OCI-LY7 (cell line): ENCODE measurements around the gene TPRG1L. TPM values are rescaled to one million over a fixed set of nuclear protein-coding genes. Genes with fewer than 3 reads are reported as not detected.

Experiments used
- BruUV-seq: library from RNA; stranded (reverse); fragments of 400-500 nt; replicated peaks from 2 replicates; lab custom pipeline; 2021; lab: Mats Ljungman, UMichigan
- CTCF ChIA-PET: fragments of 300-600 bp; sonication (Branson Sonifier 250); formaldehyde crosslinking; loops from one replicate; lab custom pipeline; 2022; ENCODE audit warnings: antibody characterized with exemption; ENCODE audit not compliant: unreplicated experiment; lab: Charles Lee
- POLR2A ChIA-PET: fragments of 300-600 bp; sonication (Branson Sonifier 250); formaldehyde crosslinking; loops from one replicate; lab custom pipeline; 2022; ENCODE audit warnings: antibody characterized with exemption; lab: Charles Lee
- DNase-seq: peaks from one replicate; pipeline ENCODE4 v3.0.0-alpha.2; 2015; ENCODE audit warnings: low spot score
- H2AFZ ChIP-seq: fragments of 200-600 bp; sonication (generic), shearing (Covaris generic); 2 replicates; pipeline ENCODE4 v1.6.1; 2014; ENCODE audit warnings: mild to moderate bottlenecking, antibody characterized with exemption, low read length, moderate library complexity
- H3K27ac ChIP-seq: fragments of 200-600 bp; sonication (generic); 2 replicates; pipeline ENCODE4 v1.5.1; 2014; ENCODE audit warnings: mixed run types, low read depth, mild to moderate bottlenecking, moderate library complexity, low read length, inconsistent platforms; ENCODE audit not compliant: poor library complexity, severe bottlenecking
- H3K36me3 ChIP-seq: fragments of 200-600 bp; sonication (generic); 2 replicates; pipeline ENCODE4 v1.6.1; 2014; ENCODE audit warnings: mild to moderate bottlenecking, antibody characterized with exemption, low read length, moderate library complexity, mixed read lengths; ENCODE audit not compliant: insufficient read depth
- H3K4me1 ChIP-seq: fragments of 200-600 bp; sonication (generic); 2 replicates; pipeline ENCODE4 v1.5.1; 2014; ENCODE audit warnings: mild to moderate bottlenecking, low read length; ENCODE audit not compliant: insufficient read depth, poor library complexity, severe bottlenecking
- H3K4me2 ChIP-seq: fragments of 200-600 bp; sonication (generic); 2 replicates; pipeline ENCODE4 v1.6.1; 2014; ENCODE audit warnings: mild to moderate bottlenecking, low read length
- H3K4me3 ChIP-seq: fragments of 200-600 bp; sonication (generic); 2 replicates; pipeline ENCODE4 v1.5.1; 2014; ENCODE audit warnings: mild to moderate bottlenecking, low read depth, low read length; ENCODE audit not compliant: poor library complexity, severe bottlenecking
- H3K79me2 ChIP-seq: fragments of 200-600 bp; sonication (generic); 2 replicates; pipeline ENCODE4 v1.6.1; 2016; ENCODE audit warnings: low read depth, mild to moderate bottlenecking, low read length, moderate library complexity, mixed read lengths; ENCODE audit not compliant: insufficient read depth
- H3K9me2 ChIP-seq: fragments of 200-600 bp; sonication (generic); 2 replicates; pipeline ENCODE4 v1.6.1; 2016; ENCODE audit warnings: mild to moderate bottlenecking, low read length, mixed read lengths; ENCODE audit not compliant: insufficient read depth
- H3K9me3 ChIP-seq: fragments of 200-600 bp; sonication (generic); 2 replicates; pipeline ENCODE4 v1.6.1; 2014; ENCODE audit warnings: mild to moderate bottlenecking, mixed run types, low read length, mixed read lengths
- H4K20me1 ChIP-seq: fragments of 200-600 bp; sonication (generic); 2 replicates; pipeline ENCODE4 v1.6.1; 2014; ENCODE audit warnings: mild to moderate bottlenecking, antibody characterized with exemption, low read length, moderate library complexity, mixed read lengths; ENCODE audit not compliant: insufficient read depth
- CTCF ChIP-seq: fragments of 200-600 bp; sonication (generic); conservative IDR thresholded peaks from 2 replicates; pipeline ENCODE4 v1.5.1; 2014; ENCODE audit warnings: mild to moderate bottlenecking, antibody characterized with exemption, low read length, moderate library complexity, mixed read lengths
- EZH2phosphoT487 ChIP-seq: fragments of 200-600 bp; sonication (generic); IDR thresholded peaks from 2 replicates; pipeline ENCODE4 v1.6.1; 2018; ENCODE audit warnings: low read depth, borderline replicate concordance, mild to moderate bottlenecking, mixed run types, antibody characterized with exemption, low read length, moderate library complexity, mixed read lengths
- intact Hi-C: fragments of 100-400 bp; cut with micrococcal nuclease; formaldehyde crosslinking; loops from one replicate; pipeline ENCODE4 v1.10.0; 2022; ENCODE audit not compliant: unreplicated experiment
- total RNA-seq, 2 experiments: library from RNA; depleted of rRNA in 1 of 2; stranded (reverse); fragments of >200 nt in 1 of 2; shearing (Covaris generic) in 1 of 2; gene quantifications; 2 replicates each; pipeline ENCODE4 v1.2.3, GENCODE V29; 2014 to 2022

The TPRG1L gene
- total RNA-seq, 2 experiments from 2014 or later: 3.1 to 6.8 TPM

DNA sequence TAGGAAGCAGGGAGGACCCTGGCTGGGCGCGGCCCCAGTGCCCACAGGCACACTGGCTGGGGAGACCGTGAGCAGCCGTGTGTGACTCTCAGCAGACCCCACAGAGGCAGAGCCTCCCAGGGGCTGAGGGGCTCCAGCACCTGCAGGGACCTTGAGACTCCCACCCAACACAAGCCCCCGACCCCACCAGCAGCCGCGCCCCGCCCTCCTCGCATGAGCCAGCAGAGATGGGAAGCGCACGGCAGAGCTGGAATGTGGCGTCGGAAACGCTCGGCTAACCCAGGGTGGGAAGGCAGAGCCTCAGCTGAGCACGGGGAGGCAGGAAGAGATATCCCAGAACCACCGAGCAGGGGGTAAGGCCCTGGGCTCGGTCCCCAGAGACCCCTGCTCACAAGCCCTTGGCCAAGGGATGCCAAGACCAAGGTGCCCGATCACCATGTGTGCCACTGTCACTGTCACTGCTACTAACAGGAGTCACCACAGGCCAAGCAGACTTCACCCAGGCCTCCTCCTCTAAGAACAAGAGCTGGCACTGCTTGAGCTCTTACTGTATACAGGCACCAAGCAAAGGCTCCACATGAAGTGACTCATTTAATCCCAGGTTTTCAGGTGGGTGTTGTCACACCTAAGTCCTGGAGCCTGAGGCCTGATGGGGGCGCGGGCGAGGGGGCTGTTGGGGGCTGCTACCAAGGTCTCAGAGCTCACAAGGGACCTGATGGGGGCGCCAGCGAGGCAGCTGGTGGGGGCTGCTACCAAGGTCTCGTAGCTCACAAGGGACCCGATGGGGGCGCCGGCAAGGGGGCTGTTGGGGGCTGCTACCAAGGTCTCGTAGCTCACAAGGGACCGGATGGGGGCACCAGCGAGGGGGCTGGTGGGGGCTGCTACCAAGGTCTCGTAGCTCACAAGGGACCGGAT lies 33.6 kb upstream of the TPRG1L start:
- Histone ChIP-seq H3K9me3 (no peaks in the 10 kb centered on the region), H3K4me1 (peaks cover 5% of the 10 kb centered on the region), H2AFZ (no peak overlapping the region), H3K4me2 (no peak overlapping the region), H3K36me3 (no peaks in the 10 kb centered on the region), H3K79me2 (no peaks in the 10 kb centered on the region), H3K27ac (no peak overlapping the region), H3K9me2 (no peaks in the 10 kb centered on the region), H4K20me1 (no peaks in the 10 kb centered on the region), H3K4me3 (no peak overlapping the region)
- POLR2A ChIA-PET: no interaction called here
- BruUV-seq: no TSS peak
- peak; percentile 10 for DNase-seq
- CTCF ChIA-PET: no interaction called here
- peak; percentile 56 for TF ChIP-seq CTCF
- TF ChIP-seq EZH2phosphoT487: no peak
- intact Hi-C loops: no loop called here

GRCh38 chr1:3593334-3593733 lies 31.5 kb upstream of the TPRG1L start:
- H3K4me2 ChIP-seq: peak overlapping the region; percentile 16; the same call in 1 of the 2 replicates
- peak; percentile 20 for DNase-seq
- ChIA-PET POLR2A (no interaction called here), CTCF (no interaction called here)
- H3K79me2 ChIP-seq: no peaks in the 10 kb centered on the region
- intact Hi-C loops: no loop called here
- no peaks in the 10 kb centered on the region for H4K20me1 ChIP-seq
- H2AFZ ChIP-seq: no peak overlapping the region
- no peaks in the 10 kb centered on the region for H3K9me2 ChIP-seq
- no peak overlapping the region for H3K27ac ChIP-seq
- peaks cover 23% of the 10 kb centered on the region for H3K4me1 ChIP-seq
- no peak overlapping the region for H3K4me3 ChIP-seq
- no peak for TF ChIP-seq CTCF
- no peak for TF ChIP-seq EZH2phosphoT487
- BruUV-seq: no TSS peak
- no peaks in the 10 kb centered on the region for H3K36me3 ChIP-seq
- H3K9me3 ChIP-seq: no peaks in the 10 kb centered on the region

GRCh38 chr1:3593745-3594144 lies 31.1 kb upstream of the TPRG1L start:
- Histone ChIP-seq H3K27ac (no peak overlapping the region), H3K4me2 (peak overlapping the region; percentile 16; the same call in 1 of the 2 replicates), H3K4me3 (no peak overlapping the region), H3K36me3 (no peaks in the 10 kb centered on the region), H3K9me2 (no peaks in the 10 kb centered on the region), H3K9me3 (no peaks in the 10 kb centered on the region), H2AFZ (no peak overlapping the region), H3K79me2 (no peaks in the 10 kb centered on the region), H4K20me1 (no peaks in the 10 kb centered on the region), H3K4me1 (peaks cover 27% of the 10 kb centered on the region)
- DNase-seq: no peak
- intact Hi-C loops: no loop called here
- BruUV-seq: no TSS peak
- ChIA-PET POLR2A (no interaction called here), CTCF (no interaction called here)
- TF ChIP-seq EZH2phosphoT487 (no peak), CTCF (no peak)
